ENCODE measurements around the gene WNK4.
A peak's percentile ranks its signal among the peaks of the same experiment; 100 is the strongest.

WNK4 gene

DNA sequence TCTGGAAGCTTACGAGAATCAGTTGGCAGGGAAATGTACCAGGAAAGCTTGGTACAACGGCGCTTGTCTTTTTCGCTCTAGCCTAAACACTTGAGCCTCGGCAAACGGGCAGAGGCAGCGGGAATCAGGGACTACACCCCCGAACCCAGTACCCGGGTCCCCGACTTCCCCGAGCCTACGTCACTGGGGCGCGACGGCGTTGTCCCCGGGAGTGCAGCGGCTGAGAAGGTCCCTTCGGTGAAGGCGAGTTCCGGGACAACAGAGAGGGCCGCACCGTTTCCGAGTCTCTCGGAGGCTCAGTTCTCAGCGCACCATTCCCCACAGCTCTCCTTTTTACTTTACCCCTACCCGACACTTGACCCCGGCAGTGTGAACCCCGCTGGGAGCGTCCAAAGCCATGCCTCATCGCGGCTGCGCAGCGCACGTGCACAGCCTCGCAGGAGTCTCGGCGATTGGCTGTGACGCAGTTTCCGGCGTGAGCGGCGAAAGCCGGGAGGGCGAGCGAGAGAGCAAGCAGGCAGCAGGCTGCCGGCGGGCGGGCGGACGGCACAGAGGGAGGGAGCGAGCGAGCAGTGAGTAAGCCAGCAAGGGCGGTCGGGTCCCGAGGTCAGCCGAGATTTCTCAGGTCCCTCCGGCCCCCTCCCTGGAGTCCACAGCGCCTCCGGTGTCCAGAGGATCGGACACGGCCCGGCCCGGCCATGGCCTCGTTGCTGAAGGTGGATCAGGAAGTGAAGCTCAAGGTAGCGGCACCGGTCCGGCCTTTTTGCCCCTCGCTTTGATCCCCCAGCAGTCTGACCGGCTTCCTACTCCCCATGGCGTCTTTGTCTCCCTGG lies 52.7 kb downstream of the WNK4 start, which contains the start of gene PSME3:
PSME3 (plus strand) TSS at position 464 of the 833 bp plus-strand sequence; CDS start at position 699, 235 bp downstream.
- TF ChIP-seq FOXP2 (optimal IDR thresholded peaks at IDR 0.05; ENCODE audit: borderline replicate concordance, extremely low read depth, extremely low read length, insufficient read depth) (peak; percentile 82), TAF1 (IDR thresholded peaks at IDR 0.05; ENCODE audit: borderline replicate concordance, insufficient read depth, low read length) (peak; percentile 97), REST (IDR thresholded peaks at IDR 0.05; ENCODE audit: insufficient read depth in 1 of 2, low read depth in 2 of 2, low read length in 2 of 2) (peak; percentile 47 to 65; a peak in 3 of 4 replicates), SIN3A (IDR thresholded peaks at IDR 0.05; ENCODE audit: borderline replicate concordance, insufficient read depth, low read length) (peak; percentile 83; the same call in 1 of the 2 replicates), POLR2AphosphoS5 (IDR thresholded peaks at IDR 0.05; ENCODE audit: low read depth, low read length) (peak; percentile 99)

GRCh38 chr17:42833767-42834422 lies 53.5 kb downstream of the WNK4 start:
- TF ChIP-seq POLR2AphosphoS5 (IDR thresholded peaks at IDR 0.05; ENCODE audit: low read depth, low read length) (no peak), FOXP2 (optimal IDR thresholded peaks at IDR 0.05; ENCODE audit: borderline replicate concordance, extremely low read depth, extremely low read length, insufficient read depth) (no peak), TAF1 (IDR thresholded peaks at IDR 0.05; ENCODE audit: borderline replicate concordance, insufficient read depth, low read length) (no peak), REST (IDR thresholded peaks at IDR 0.05; ENCODE audit: insufficient read depth in 1 of 2, low read depth in 2 of 2, low read length in 2 of 2) (no peak), SIN3A (IDR thresholded peaks at IDR 0.05; ENCODE audit: borderline replicate concordance, insufficient read depth, low read length) (no peak)

DNA sequence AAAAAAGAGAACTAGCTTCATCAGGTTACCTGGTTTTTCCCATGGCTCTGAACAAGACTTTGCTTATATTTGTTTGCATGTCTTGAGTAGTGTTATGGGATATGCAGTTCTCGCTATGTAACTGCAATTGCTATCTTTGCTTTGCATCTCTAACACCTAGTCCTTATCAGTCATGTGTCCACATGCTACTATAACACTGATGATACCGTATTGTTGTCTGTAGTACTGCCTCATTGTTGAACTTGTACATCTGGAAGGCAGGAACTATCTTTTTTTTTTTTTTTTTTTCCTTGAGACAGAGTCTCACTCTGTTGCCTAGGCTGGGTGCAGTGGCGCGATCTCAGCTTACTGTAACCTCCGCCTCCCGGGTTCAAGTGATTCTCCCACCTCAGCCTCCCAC lies 55.3 kb downstream of the WNK4 start:
- no peak for TF ChIP-seq TAF1 (IDR thresholded peaks at IDR 0.05; ENCODE audit: borderline replicate concordance, insufficient read depth, low read length)
- no peak for TF ChIP-seq POLR2AphosphoS5 (IDR thresholded peaks at IDR 0.05; ENCODE audit: low read depth, low read length)
- TF ChIP-seq REST (IDR thresholded peaks at IDR 0.05; ENCODE audit: insufficient read depth in 1 of 2, low read depth in 2 of 2, low read length in 2 of 2): no peak
- no peak for TF ChIP-seq SIN3A (IDR thresholded peaks at IDR 0.05; ENCODE audit: borderline replicate concordance, insufficient read depth, low read length)
- no peak for TF ChIP-seq FOXP2 (optimal IDR thresholded peaks at IDR 0.05; ENCODE audit: borderline replicate concordance, extremely low read depth, extremely low read length, insufficient read depth)

- TF ChIP-seq POLR2AphosphoS5 (IDR thresholded peaks at IDR 0.05; ENCODE audit: low read depth, low read length) (no peak; the same call in 1 of the 2 replicates), TAF1 (IDR thresholded peaks at IDR 0.05; ENCODE audit: borderline replicate concordance, insufficient read depth, low read length) (no peak), FOXP2 (optimal IDR thresholded peaks at IDR 0.05; ENCODE audit: borderline replicate concordance, extremely low read depth, extremely low read length, insufficient read depth) (no peak), SIN3A (IDR thresholded peaks at IDR 0.05; ENCODE audit: borderline replicate concordance, insufficient read depth, low read length) (no peak), REST (IDR thresholded peaks at IDR 0.05; ENCODE audit: insufficient read depth in 1 of 2, low read depth in 2 of 2, low read length in 2 of 2) (no peak)
These were observed 61.7 kb downstream of the WNK4 start for GRCh38 chr17:42841975-42842685.

Measured in PFSK-1 (cell line).